SH-SY5Y (cell line): Measurements from ENCODE around the gene VPS13D.

Source experiments
- GATA2 ChIP-seq: IDR thresholded peaks from 2 replicates; pipeline ENCODE4 v1.6.1; 2011; ENCODE audit warnings: mild to moderate bottlenecking, low read depth, low read length
- GATA3 ChIP-seq: IDR thresholded peaks from 2 replicates; pipeline ENCODE4 v1.6.1; 2011; ENCODE audit warnings: low read depth, mild to moderate bottlenecking, low read length, moderate library complexity

DNA sequence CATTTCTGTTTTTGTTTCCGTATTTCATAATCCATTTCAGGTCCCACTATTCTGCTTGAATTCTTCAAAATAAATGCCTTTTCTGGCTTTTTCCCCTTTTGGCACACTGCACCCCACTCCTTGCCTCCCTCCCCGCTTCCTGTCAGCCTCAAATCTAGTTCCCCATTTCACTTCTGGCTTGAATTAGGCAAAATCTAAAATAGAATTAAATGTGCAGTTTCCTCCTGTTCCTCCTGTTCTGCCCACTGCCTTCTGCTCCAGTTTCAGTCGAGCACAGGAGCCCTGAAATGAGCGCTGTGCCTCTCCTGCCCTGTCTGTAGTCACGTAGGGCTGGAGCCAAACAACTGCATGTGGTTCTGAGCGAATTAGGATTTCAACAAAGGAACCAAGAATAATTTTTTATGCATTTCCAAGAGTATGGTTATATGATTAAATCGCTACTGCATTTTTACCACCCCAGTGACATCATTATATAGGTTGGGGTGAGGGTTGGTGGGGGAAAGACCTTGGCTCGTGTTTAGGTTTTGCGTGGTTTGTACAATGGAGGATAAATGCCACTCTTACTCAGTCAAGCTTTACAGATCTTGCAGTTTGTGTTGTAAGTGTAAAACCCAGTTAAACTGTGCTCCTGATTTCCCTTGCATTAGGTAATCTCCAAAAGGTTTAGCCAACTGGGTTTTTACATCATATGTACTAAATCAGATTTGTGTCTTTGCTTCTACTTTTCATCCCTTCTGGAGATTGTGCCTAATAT, 114.9 kb downstream of the VPS13D start:
- TF ChIP-seq GATA3, result no peak
- no peak for TF ChIP-seq GATA2
